GM12872 (cell line): ENCODE measurements around the gene BRAP.

ENCODE experiments used
- CTCF ChIP-seq: IDR thresholded peaks from 3 replicates; pipeline ENCODE4 v1.5.1; 2011; ENCODE audit warnings: low read depth, mild to moderate bottlenecking, low read length, moderate library complexity; ENCODE audit not compliant: insufficient read depth

The BRAP gene

DNA sequence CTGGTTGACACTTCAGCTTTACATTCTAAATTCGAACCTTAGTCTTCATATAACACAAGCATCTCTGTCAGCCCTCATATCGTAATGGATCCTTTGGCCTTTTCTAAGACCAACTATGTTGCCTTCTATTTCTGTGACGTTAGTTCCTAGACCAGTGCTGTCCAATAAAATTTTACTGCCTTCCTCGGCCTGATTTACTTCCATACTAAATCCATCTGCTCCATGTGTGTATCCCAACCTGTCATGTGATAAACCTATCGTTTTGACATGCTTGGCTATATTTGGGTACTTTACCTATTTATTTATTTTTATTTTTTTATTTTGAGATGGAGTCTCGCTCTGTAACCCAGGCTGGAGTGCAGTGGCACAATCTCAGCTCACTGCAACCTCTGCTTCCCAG, 20.4 kb upstream of the BRAP start:
- TF ChIP-seq CTCF = no peak

GRCh38 chr12:111705672-111706071, 19.9 kb upstream of the BRAP start:
- no peak for TF ChIP-seq CTCF

GRCh38 chr12:111699962-111700361, 14.2 kb upstream of the BRAP start:
- no peak for TF ChIP-seq CTCF

DNA sequence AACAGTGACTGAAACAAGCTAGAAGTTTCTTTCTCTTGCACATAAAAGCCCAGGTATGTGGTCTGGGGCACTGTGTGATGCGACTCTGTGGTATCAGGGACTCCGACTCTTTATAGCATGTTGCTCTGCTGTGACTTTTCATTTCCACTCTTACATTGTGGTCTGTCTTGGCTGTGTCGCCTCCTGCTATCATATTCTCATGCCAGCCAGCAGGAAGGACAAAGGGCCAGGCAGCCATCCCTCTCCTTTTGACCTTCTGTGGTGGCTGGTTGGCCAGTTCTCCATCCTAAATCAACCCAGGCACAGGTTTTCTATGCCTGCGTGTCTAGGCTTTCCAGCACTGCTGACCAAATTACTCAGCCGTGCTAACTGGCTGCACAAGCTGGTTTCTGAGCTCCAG, 8.1 kb upstream of the BRAP start:
- no peak for TF ChIP-seq CTCF

DNA sequence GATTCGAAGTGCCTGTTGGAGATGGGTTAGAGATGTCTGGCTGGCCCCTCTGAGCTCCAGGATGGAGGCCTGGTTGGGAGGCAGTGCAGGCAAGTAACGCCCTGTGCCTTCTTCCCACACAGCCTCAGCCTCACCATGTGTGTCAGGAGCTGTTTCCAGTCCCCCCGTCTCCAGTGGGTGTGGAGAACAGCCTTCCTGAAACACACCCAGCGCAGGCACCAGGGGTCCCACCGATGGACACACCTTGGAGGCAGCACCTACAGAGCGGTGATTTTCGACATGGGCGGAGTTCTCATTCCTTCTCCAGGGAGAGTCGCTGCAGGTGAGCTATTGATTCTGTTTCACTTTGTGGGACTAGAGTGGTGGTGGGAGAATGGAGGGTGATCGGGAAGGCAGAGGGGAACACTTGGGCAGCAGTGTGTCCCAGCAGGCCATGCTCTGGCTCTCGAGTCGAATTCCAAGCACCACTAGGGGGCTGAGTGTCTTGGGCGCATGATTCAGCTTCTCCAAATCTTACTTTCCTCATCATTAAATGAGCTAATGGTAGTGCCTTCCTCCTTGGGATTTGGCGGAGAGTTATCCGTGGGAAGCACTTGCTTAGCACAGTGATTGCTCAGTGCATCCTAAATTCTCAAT, 6.9 kb upstream of the BRAP start:
- TF ChIP-seq CTCF = peak; percentile 49

DNA sequence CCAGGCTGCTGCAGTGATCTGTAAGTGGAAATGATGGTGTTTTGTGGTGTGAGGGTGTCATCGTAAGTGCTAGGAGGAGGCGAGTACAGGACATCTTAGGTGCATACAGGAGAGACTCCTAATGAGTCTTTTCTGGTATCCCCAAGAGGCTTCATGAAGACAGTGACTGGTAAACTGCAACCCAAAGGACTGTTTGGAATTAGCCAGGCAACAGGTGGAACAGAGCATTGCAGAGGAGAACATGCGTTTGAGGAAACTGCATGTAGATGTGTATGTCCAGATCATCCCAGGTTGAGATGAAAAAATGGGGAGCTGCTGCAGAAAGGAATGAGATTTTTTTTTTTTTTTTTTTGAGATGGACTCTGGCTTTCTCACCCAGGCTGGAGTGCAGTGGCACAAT, 5.5 kb upstream of the BRAP start:
- no peak for TF ChIP-seq CTCF

GRCh38 chr12:111687952-111688351, 2.2 kb upstream of the BRAP start:
- no peak for TF ChIP-seq CTCF
